IMR-90 (cell line): ENCODE results near the gene PSMA7. TPM values are rescaled to one million over a fixed set of nuclear protein-coding genes. Genes with fewer than 3 reads are reported as not detected.

Source experiments
- ATAC-seq: fragments of 200-7000 bp; cut with Tn5 transposase; 2 replicates; pipeline ENCODE4 v1.9.1; 2020; ENCODE audit warnings: low read depth, mild to moderate bottlenecking, moderate library complexity
- BruUV-seq: library from RNA; stranded (reverse); fragments of 400-500 nt; replicated peaks from 2 replicates; lab custom pipeline; 2021; lab: Mats Ljungman, UMichigan
- CTCF ChIA-PET: fragments of 300-600 bp; formaldehyde crosslinking; extraction: SDS; loops from one replicate; lab custom pipeline; 2021; ENCODE audit warnings: antibody characterized with exemption; lab: Yijun Ruan, JAX
- POLR2A ChIA-PET: fragments of 300-600 bp; sonication (Branson Sonifier 250); formaldehyde crosslinking; loops from one replicate; lab custom pipeline; 2022; ENCODE audit warnings: antibody characterized with exemption; ENCODE audit not compliant: unreplicated experiment; lab: Charles Lee
- DNase-seq: peaks from one replicate; pipeline ENCODE4 v3.0.0; 2013
- H2AFZ ChIP-seq: replicated peaks from 2 replicates; pipeline ENCODE3; 2013; ENCODE audit warnings: low read length, mild to moderate bottlenecking; ENCODE audit not compliant: poor library complexity
- H2AK5ac ChIP-seq: 2 replicates; pipeline ENCODE4 v1.6.1; 2013; ENCODE audit warnings: low read depth, low read length, inconsistent platforms
- H2AK9ac ChIP-seq: replicated peaks from 2 replicates; pipeline ENCODE3; 2013; ENCODE audit warnings: mild to moderate bottlenecking, low read depth, low read length, moderate library complexity; ENCODE audit not compliant: poor library complexity
- H2BK120ac ChIP-seq: 2 replicates; pipeline ENCODE4 v1.6.1; 2013; ENCODE audit warnings: low read depth, low read length, inconsistent platforms
- H2BK15ac ChIP-seq: 3 replicates; pipeline ENCODE4 v1.6.1; 2013; ENCODE audit warnings: low read depth, low read length, inconsistent platforms
- H2BK20ac ChIP-seq: 2 replicates; pipeline ENCODE4 v1.6.1; 2013; ENCODE audit warnings: low read depth, mild to moderate bottlenecking, inconsistent platforms, low read length, moderate library complexity
- H2BK5ac ChIP-seq: 2 replicates; pipeline ENCODE4 v1.6.1; 2013; ENCODE audit warnings: mild to moderate bottlenecking, low read depth, low read length, inconsistent platforms; ENCODE audit not compliant: poor library complexity, severe bottlenecking
- H3K14ac ChIP-seq: replicated peaks from 2 replicates; pipeline ENCODE4 v1.6.1; 2013; ENCODE audit warnings: low read depth, low read length, inconsistent platforms
- H3K18ac ChIP-seq: 2 replicates; pipeline ENCODE4 v1.6.1; 2013; ENCODE audit warnings: low read depth, low read length, control low read depth
- H3K23ac ChIP-seq: 2 replicates; pipeline ENCODE4 v1.6.1; 2013; ENCODE audit warnings: low read depth, low read length, inconsistent platforms
- H3K27ac ChIP-seq: 2 replicates; pipeline ENCODE4 v1.5.1; 2013; ENCODE audit warnings: mild to moderate bottlenecking, control low read depth, low read length; ENCODE audit not compliant: insufficient read depth
- H3K27me3 ChIP-seq: 2 replicates; pipeline ENCODE4 v1.6.1; 2013; ENCODE audit warnings: low read length; ENCODE audit not compliant: control insufficient read depth, insufficient read depth
- H3K36me3 ChIP-seq: 2 replicates; pipeline ENCODE4 v1.6.1; 2013; ENCODE audit warnings: low read length, mixed read lengths; ENCODE audit not compliant: control insufficient read depth, insufficient read depth
- H3K4ac ChIP-seq: 2 replicates; pipeline ENCODE4 v1.6.1; 2013; ENCODE audit warnings: low read depth, low read length, inconsistent platforms
- H3K4me1 ChIP-seq: 2 replicates; pipeline ENCODE4 v1.6.1; 2013; ENCODE audit warnings: low read length, mixed read lengths; ENCODE audit not compliant: control insufficient read depth, insufficient read depth
- H3K4me2 ChIP-seq: 2 replicates; pipeline ENCODE4 v1.6.1; 2013; ENCODE audit warnings: low read depth, mild to moderate bottlenecking, control low read depth, low read length, moderate library complexity
- H3K4me3 ChIP-seq: 2 replicates; pipeline ENCODE4 v1.5.1; 2013; ENCODE audit warnings: low read depth, mild to moderate bottlenecking, control low read depth, low read length, moderate library complexity; ENCODE audit not compliant: insufficient read depth
- H3K56ac ChIP-seq: 2 replicates; pipeline ENCODE4 v1.6.1; 2013; ENCODE audit warnings: low read length, inconsistent platforms; ENCODE audit not compliant: insufficient read depth; ENCODE audit errors: extremely low read depth
- H3K79me1 ChIP-seq, 2 experiments: 2 replicates each; pipeline ENCODE4 v1.6.1; 2013; ENCODE audit warnings: low read length in 2 of 2, inconsistent platforms in 1 of 2, low read depth in 1 of 2
- H3K9ac ChIP-seq: 2 replicates; pipeline ENCODE4 v1.6.1; 2013; ENCODE audit warnings: low read depth, low read length, control low read depth
- H3K9me1 ChIP-seq: 2 replicates; pipeline ENCODE4 v1.6.1; 2013; ENCODE audit warnings: low read length, inconsistent platforms; ENCODE audit not compliant: insufficient read depth
- H3K9me3 ChIP-seq: 2 replicates; pipeline ENCODE4 v1.6.1; 2013; ENCODE audit warnings: low read length; ENCODE audit not compliant: control insufficient read depth, insufficient read depth
- H4K20me1 ChIP-seq: 2 replicates; pipeline ENCODE4 v1.6.1; 2013; ENCODE audit warnings: low read length, inconsistent platforms; ENCODE audit not compliant: insufficient read depth
- H4K5ac ChIP-seq: 2 replicates; pipeline ENCODE4 v1.6.1; 2013; ENCODE audit warnings: mild to moderate bottlenecking, low read depth, low read length, control low read depth
- H4K8ac ChIP-seq, 2 experiments: 2 replicates each; pipeline ENCODE4 v1.6.1; 2013; ENCODE audit warnings: low read depth in 2 of 2, low read length in 2 of 2, control low read depth in 1 of 2, inconsistent platforms in 1 of 2
- H4K91ac ChIP-seq: 2 replicates; pipeline ENCODE4 v1.6.1; 2013; ENCODE audit warnings: low read depth, low read length, inconsistent platforms; ENCODE audit not compliant: insufficient read depth
- BHLHE40 ChIP-seq: fragments of 150-350 bp; IDR thresholded peaks from 2 replicates; pipeline ENCODE4 v1.6.1; 2016; ENCODE audit warnings: mild to moderate bottlenecking, low read depth, low read length
- CEBPB ChIP-seq: IDR thresholded peaks from 2 replicates; pipeline ENCODE4 v1.6.1; 2012; ENCODE audit warnings: low read depth, low read length, improper control_type of control experiment
- CHD1 ChIP-seq: IDR thresholded peaks from 2 replicates; pipeline ENCODE4 v1.6.1; 2012; ENCODE audit warnings: low read depth, low read length, improper control_type of control experiment
- CTCF ChIP-seq: conservative IDR thresholded peaks from 2 replicates; pipeline ENCODE4 v1.5.1; 2012; ENCODE audit warnings: mild to moderate bottlenecking, low read depth, low read length, improper control_type of control experiment
- ELK1 ChIP-seq: fragments of 150-350 bp; IDR thresholded peaks from 2 replicates; pipeline ENCODE4 v1.6.1; 2016; ENCODE audit warnings: low read depth, mild to moderate bottlenecking, low read length, moderate library complexity, borderline replicate concordance
- FOS ChIP-seq: fragments of 150-350 bp; IDR thresholded peaks from 2 replicates; pipeline ENCODE4 v1.6.1; 2016; ENCODE audit warnings: low read depth, low read length
- MAFK ChIP-seq: IDR thresholded peaks from 2 replicates; pipeline ENCODE4 v1.6.1; 2012; ENCODE audit warnings: low read depth, low read length, improper control_type of control experiment
- MAZ ChIP-seq: IDR thresholded peaks from 2 replicates; pipeline ENCODE4 v1.6.1; 2012; ENCODE audit warnings: low read depth, mild to moderate bottlenecking, low read length, improper control_type of control experiment, moderate library complexity, borderline replicate concordance
- MXI1 ChIP-seq: IDR thresholded peaks from 2 replicates; pipeline ENCODE4 v1.6.1; 2012; ENCODE audit warnings: low read depth, mild to moderate bottlenecking, low read length, moderate library complexity, borderline replicate concordance
- NFE2L2 ChIP-seq: fragments of 150-350 bp; IDR thresholded peaks from 2 replicates; pipeline ENCODE4 v1.6.1; 2016; ENCODE audit warnings: low read depth, mild to moderate bottlenecking, low read length
- POLR2A ChIP-seq: IDR thresholded peaks from 2 replicates; pipeline ENCODE4 v1.6.1; 2012; ENCODE audit warnings: mild to moderate bottlenecking, low read depth, low read length
- RAD21 ChIP-seq: IDR thresholded peaks from 2 replicates; pipeline ENCODE4 v1.6.1; 2012; ENCODE audit warnings: low read length, improper control_type of control experiment
- RCOR1 ChIP-seq: IDR thresholded peaks from 2 replicates; pipeline ENCODE4 v1.6.1; 2012; ENCODE audit warnings: mild to moderate bottlenecking, low read length, improper control_type of control experiment; ENCODE audit not compliant: insufficient replicate concordance
- RFX5 ChIP-seq: IDR thresholded peaks from 2 replicates; pipeline ENCODE4 v1.8.0; 2012; ENCODE audit warnings: low read depth, mild to moderate bottlenecking, low read length, moderate library complexity
- SMC3 ChIP-seq: fragments of 150-350 bp; IDR thresholded peaks from 2 replicates; pipeline ENCODE4 v1.6.1; 2016; ENCODE audit warnings: low read depth, mild to moderate bottlenecking, antibody characterized with exemption, low read length, moderate library complexity
- USF2 ChIP-seq: fragments of 150-350 bp; IDR thresholded peaks from 2 replicates; pipeline ENCODE4 v1.6.1; 2017; ENCODE audit warnings: mild to moderate bottlenecking, antibody characterized with exemption, low read length, low read depth
- WGBS, 2 experiments: methylation state at CpG; one replicate each; pipeline versions ENCODE4 v1.1.5 to v1.1.7; 2013; ENCODE audit warnings: missing lambda C conversion rate in 2 of 2; ENCODE audit not compliant: insufficient read length in 1 of 2; ENCODE audit errors: extremely low coverage in 2 of 2; 5-methylcytosine and 5-hydroxymethylcytosine counted together
- dilution Hi-C: fragments of 300-500 bp; cut with HindIII; formaldehyde crosslinking; loops from one replicate; pipeline ENCODE4 v1.14.3; 2018; ENCODE audit warnings: low sequenced_read_pairs; ENCODE audit not compliant: unreplicated experiment
- in situ Hi-C: fragments of 300-500 bp; cut with MboI; formaldehyde crosslinking; loops from 3 replicates; pipeline ENCODE4 v1.14.3; 2019; ENCODE audit warnings: low sequenced_read_pairs, inconsistent platforms, mixed read lengths
- intact Hi-C: fragments of 100-400 bp; cut with micrococcal nuclease; formaldehyde crosslinking; loops from 2 replicates; pipeline ENCODE4 v1.10.0; 2022
- polyA plus RNA-seq, 3 experiments: library from polyadenylated mRNA; depleted of rRNA; stranded (reverse); fragments of >200 nt; gene quantifications; 2 replicates each; pipeline ENCODE4 v1.2.3, GENCODE V29; 2012; ENCODE audit warnings: low replicate concordance in 1 of 3
- total RNA-seq: library from RNA; depleted of rRNA; stranded (reverse); fragments of >200 nt; gene quantifications from 2 replicates; pipeline ENCODE4 v1.2.3, GENCODE V29; 2012

Gene PSMA7
- total and polyA plus RNA-seq, 2 of the 4 experiments (the other 2 are of a cell fraction), result 417 to 458 TPM

- no peak overlapping the region for H3K9ac ChIP-seq
- CTCF ChIA-PET, result no interaction called here
- no TSS peak for BruUV-seq
- no peak overlapping the region for H3K56ac ChIP-seq
- H3K27me3 ChIP-seq, result no peaks in the 10 kb centered on the region
- peaks cover 12% of the 10 kb centered on the region for H3K4me1 ChIP-seq
- intact Hi-C loops, result no loop called here
- H2BK5ac ChIP-seq, result no peak overlapping the region
- H3K27ac ChIP-seq, result no peak overlapping the region
- no peak overlapping the region for H2AK9ac ChIP-seq
- no peak overlapping the region for H2BK15ac ChIP-seq
- no peak overlapping the region for H3K4me3 ChIP-seq
- DNase-seq (no peak), ATAC-seq (no peak)
- TF ChIP-seq BHLHE40, result no peak
- no peak for TF ChIP-seq USF2
- TF ChIP-seq NFE2L2, result no peak
- no peak for TF ChIP-seq RAD21
- no peak for TF ChIP-seq CTCF
- TF ChIP-seq CHD1, result no peak
- TF ChIP-seq RFX5, result no peak
- no peak for TF ChIP-seq MAZ
- TF ChIP-seq MAFK, result no peak
- TF ChIP-seq FOS, result no peak
- TF ChIP-seq CEBPB, result no peak
- TF ChIP-seq RCOR1, result no peak
- TF ChIP-seq SMC3, result no peak
- no peak for TF ChIP-seq ELK1
- TF ChIP-seq POLR2A, result no peak
- TF ChIP-seq MXI1, result no peak
- H4K91ac ChIP-seq, result no peak overlapping the region
- H2AK5ac ChIP-seq, result no peak overlapping the region
- in situ Hi-C loops, result no loop called here
- H3K4ac ChIP-seq, result no peak overlapping the region
- no peak overlapping the region for H3K14ac ChIP-seq
- dilution Hi-C loops, result no loop called here
- peaks cover 13 to 80% of the 10 kb centered on the region in 2 experiments for H3K79me1 ChIP-seq
- peaks cover 97% of the 10 kb centered on the region for H4K20me1 ChIP-seq
- peaks cover 59% of the 10 kb centered on the region for H3K36me3 ChIP-seq
- H3K9me1 ChIP-seq, result peaks cover 8% of the 10 kb centered on the region; the same call in 1 of the 2 replicates
- H3K4me2 ChIP-seq, result no peak overlapping the region
- no peak overlapping the region for H2AFZ ChIP-seq
- H2BK20ac ChIP-seq, result no peak overlapping the region
- POLR2A ChIA-PET, result no interaction called here
- H4K5ac ChIP-seq, result no peak overlapping the region
- no peak overlapping the region for H3K18ac ChIP-seq
- WGBS, 2 experiments, result 89% methylated on average over 4 of the region's 11 CpGs; no CpG with 5 or more reads in 1 of the 2 experiments
- H2BK120ac ChIP-seq, result no peak overlapping the region
- H4K8ac ChIP-seq, result no peak overlapping the region
- H3K23ac ChIP-seq, result no peak overlapping the region
- H3K9me3 ChIP-seq, result no peaks in the 10 kb centered on the region
These were observed 5.0 kb downstream of the PSMA7 start for GRCh38 chr20:62138204-62138543.
